CMK (cell line): Measurements from ENCODE around the gene MIOX.
"Not testable (repeated sequence)": the region's sequence is repeated elsewhere in the genome, so short reads cannot be mapped to it uniquely, and the experiment has no call there.

Experiments used
- DNase-seq: peaks from one replicate; pipeline ENCODE4 v3.0.0-alpha.2; 2010; ENCODE audit warnings: low read depth

Gene MIOX

GRCh38 chr22:50529897-50530579 is 43.4 kb downstream of the MIOX start, which contains the start of gene TYMP:
TYMP (minus strand) TSS chr22:50530012; CDS start chr22:50529709, 303 bp downstream.
- DNase-seq: no peak

GRCh38 chr22:50530580-50530876 is 43.9 kb downstream of the MIOX start:
- DNase-seq: no peak

- no peak for DNase-seq
Measured at GRCh38 chr22:50530877-50531545, 44.4 kb downstream of the MIOX start.

DNA sequence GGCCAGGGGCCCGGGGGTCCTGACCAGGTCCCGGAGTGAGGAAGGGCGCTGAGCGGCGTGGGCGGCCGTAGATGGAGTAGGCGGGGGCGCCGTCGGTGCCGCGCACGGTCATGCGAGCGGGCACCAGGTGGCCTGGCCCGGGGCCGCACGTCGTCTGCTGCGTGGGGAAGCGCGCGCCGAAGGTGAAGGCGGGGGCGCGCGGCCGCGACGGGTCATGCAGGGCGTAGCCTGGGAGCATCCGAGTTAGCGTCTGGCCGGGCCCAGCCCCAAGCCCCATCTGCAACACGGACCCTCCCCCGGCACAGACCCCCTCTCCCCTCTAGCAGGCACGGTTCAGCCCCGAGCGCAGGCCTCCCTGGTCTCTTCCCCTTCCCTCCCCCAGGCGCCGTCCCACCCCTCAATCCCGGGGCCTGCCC is 44.9 kb downstream of the MIOX start:
- DNase-seq: no peak

GRCh38 chr22:50531962-50532674 is 45.5 kb downstream of the MIOX start:
- DNase-seq: no peak

DNA sequence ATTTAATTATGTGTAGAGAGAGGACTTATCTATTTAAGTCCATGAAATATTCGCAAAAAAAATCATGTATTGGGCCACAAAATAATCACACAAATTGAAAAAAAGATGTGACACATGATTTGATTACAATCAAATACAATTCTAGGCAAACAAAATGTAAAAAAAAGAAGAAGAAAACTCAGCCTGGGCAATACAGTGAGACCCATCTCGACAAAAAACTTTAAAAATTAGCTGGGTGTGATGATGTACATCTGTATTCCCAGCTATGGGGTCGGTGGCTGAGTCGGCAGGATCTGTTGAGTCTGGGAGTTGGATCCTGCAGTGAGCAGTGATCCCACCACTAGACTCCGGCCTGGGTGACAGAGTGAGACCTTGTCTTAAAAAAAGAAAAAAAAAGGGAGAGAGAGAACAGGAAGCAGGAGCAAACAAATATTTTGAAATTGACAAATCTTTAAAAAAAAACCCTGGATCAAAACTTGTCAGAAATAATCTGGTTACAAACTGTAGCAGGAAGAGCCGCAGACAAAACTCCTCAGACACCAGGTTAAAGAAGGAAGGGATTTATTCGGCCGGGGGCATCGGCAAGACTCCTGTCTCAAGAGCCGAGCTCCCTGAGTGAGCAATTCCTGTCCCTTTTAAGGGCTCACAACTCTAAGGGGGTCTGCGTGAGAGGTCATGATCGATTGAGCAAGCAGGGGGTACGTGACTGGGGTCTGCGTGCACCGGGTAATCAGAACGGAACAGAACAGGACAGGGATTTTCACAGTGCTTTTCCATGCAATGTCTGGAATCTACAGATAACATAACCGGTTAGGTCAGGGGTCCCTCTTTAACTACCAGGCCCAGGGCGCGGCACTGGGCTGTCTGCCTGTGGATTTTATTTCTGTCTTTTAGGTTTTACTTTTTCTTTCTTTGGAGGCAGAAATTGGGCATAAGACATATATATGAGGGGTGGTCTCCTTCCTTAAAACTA is 46.5 kb downstream of the MIOX start:
- DNase-seq: no peak

GRCh38 chr22:50533856-50534711 is 47.4 kb downstream of the MIOX start:
- DNase-seq: not testable (repeated sequence)

DNA sequence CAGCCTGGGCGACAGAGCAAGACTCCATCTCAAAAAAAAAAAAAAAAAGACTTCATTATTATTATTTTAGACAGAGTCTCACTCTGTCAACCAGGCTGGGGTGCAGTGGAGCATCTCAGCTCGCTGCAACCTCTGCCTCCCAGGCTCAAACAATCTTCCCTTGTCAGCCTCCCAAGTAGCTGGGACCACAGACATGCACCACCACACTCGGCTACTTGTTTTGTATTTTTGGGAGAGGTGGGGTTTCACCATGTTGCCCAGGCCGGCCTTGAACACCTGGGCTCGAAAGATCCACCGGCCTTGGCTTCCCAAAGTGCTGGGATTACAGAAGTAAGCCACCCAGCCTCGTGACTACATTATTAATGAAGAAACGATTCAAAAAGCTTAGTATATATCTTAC is 48.5 kb downstream of the MIOX start:
- DNase-seq: no peak

DNA sequence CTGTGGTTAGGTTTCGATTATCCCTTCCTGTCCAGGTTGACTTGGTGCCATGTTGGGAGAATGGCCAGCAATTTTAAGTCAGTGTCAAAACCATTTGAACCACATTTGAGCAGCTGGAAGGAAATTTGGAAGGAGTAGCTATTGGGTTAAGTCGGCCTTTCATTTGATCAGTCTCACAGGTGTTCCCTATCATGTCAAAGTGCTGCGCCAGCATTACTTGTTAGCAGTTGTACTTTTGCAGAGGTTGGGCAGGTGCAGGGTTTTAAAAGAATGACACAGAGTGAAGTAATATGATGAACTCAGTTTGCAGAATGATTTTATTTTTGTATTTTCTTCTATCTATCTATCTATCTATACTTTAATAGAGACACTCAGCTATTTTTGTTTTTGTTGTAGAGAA is 49.6 kb downstream of the MIOX start:
- no peak for DNase-seq

DNA sequence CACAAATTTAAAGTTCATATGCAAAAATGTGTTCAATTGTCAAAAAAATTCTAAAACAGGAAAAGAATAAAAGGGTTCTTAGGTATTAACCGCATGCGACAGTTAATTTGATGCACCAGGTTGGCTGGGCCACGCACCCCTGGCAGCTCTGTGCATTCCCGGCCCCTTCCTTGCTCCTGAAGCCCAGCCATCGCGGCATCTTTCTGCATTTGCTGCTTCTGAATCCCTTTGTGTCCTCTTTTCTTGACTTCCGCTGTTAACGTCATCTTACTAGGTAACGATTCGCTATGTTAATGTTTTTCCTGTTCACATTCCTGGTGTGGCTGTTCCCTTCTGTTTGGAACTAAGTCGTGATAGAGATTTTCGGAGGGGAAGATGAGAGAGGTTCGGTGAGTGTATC is 51.1 kb downstream of the MIOX start:
- no peak for DNase-seq
